ENCODE measurements around the gene CSPG4.
"Not testable (repeated sequence)": the region's sequence is repeated elsewhere in the genome, so short reads cannot be mapped to it uniquely, and the experiment has no call there.

Gene CSPG4

GRCh38 chr15:75684648-75685047 is 28.0 kb downstream of the CSPG4 start:
- TF ChIP-seq CTCF (IDR thresholded peaks at IDR 0.05; ENCODE audit: extremely low read depth, missing control alignments): no peak
- DNase-seq (ENCODE audit: low spot score): no peak

GRCh38 chr15:75683646-75684312 is 28.9 kb downstream of the CSPG4 start:
- TF ChIP-seq CTCF (IDR thresholded peaks at IDR 0.05; ENCODE audit: extremely low read depth, missing control alignments): peak; percentile 78
- DNase-seq (ENCODE audit: low spot score): peak; percentile 87

- DNase-seq (ENCODE audit: low spot score): no peak
- no peak for TF ChIP-seq CTCF (IDR thresholded peaks at IDR 0.05; ENCODE audit: extremely low read depth, missing control alignments)
Measured at GRCh38 chr15:75682181-75683135, 30.2 kb downstream of the CSPG4 start.

GRCh38 chr15:75680007-75680789 is 32.5 kb downstream of the CSPG4 start:
- no peak for DNase-seq (ENCODE audit: low spot score)
- TF ChIP-seq CTCF (IDR thresholded peaks at IDR 0.05; ENCODE audit: extremely low read depth, missing control alignments): no peak

GRCh38 chr15:75678324-75678690 is 34.3 kb downstream of the CSPG4 start:
- DNase-seq (ENCODE audit: low spot score): not testable (repeated sequence)

GRCh38 chr15:75677465-75678323 is 35.0 kb downstream of the CSPG4 start:
- no peak for DNase-seq (ENCODE audit: low spot score)
- peak; percentile 8 for TF ChIP-seq CTCF (IDR thresholded peaks at IDR 0.05; ENCODE audit: extremely low read depth, missing control alignments)

Measured in GM20000 (cell line).